Fibroblast of peridontal ligament (primary cell): Measurements from ENCODE around the gene PRPS1.
A peak's percentile ranks its signal among the peaks of the same experiment; 100 is the strongest.
"Not testable (repeated sequence)": the region's sequence is repeated elsewhere in the genome, so short reads cannot be mapped to it uniquely, and the experiment has no call there.

Experiments used
- DNase-seq: peaks from one replicate; pipeline ENCODE4 v3.0.0-alpha.2; 2010; ENCODE audit errors: extremely low read depth

Gene PRPS1

GRCh38 chrX:107675365-107675654, 47.0 kb downstream of the PRPS1 start:
- no peak for DNase-seq

DNA sequence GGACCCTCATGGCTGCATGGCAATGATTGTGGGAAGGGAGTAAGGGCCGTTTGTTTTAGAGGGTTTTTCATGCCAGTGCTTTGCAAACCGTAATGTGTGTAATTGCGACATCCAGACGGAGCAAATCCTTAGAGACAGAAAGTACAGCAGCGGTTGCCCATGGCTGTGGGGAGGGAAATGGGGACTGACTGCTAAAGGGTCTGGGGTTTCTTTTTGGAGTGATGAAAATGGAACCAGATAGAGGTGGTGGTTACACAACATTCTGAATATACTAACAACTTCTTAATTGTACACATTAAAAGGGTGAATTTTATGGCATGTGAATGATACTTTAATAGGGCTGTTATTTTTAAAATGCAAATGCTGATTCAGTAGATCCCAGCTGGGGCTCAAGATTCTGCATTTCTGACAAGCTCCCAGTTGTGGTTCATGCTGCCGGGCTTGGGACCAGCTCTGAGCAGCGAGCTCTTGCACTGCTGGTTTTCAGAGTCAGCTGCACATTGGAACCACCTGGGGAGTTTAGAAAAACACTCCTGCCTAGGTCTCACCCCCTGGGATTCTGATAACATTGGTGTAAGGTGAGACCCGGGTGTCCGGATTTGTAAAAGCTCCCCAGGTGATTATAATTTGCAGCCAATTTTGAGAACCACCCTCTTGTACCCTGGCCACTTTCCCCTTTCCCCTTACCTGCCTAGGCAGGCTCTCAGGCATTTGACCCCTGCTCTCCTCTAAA, 47.7 kb downstream of the PRPS1 start:
- peak; percentile 55 for DNase-seq

- peak; percentile 79 for DNase-seq
Measured at GRCh38 chrX:107676559-107677378, 48.5 kb downstream of the PRPS1 start.

GRCh38 chrX:107677501-107677901, 49.2 kb downstream of the PRPS1 start:
- no peak for DNase-seq

- no peak for DNase-seq
Measured at GRCh38 chrX:107677909-107678308, 49.6 kb downstream of the PRPS1 start.

DNA sequence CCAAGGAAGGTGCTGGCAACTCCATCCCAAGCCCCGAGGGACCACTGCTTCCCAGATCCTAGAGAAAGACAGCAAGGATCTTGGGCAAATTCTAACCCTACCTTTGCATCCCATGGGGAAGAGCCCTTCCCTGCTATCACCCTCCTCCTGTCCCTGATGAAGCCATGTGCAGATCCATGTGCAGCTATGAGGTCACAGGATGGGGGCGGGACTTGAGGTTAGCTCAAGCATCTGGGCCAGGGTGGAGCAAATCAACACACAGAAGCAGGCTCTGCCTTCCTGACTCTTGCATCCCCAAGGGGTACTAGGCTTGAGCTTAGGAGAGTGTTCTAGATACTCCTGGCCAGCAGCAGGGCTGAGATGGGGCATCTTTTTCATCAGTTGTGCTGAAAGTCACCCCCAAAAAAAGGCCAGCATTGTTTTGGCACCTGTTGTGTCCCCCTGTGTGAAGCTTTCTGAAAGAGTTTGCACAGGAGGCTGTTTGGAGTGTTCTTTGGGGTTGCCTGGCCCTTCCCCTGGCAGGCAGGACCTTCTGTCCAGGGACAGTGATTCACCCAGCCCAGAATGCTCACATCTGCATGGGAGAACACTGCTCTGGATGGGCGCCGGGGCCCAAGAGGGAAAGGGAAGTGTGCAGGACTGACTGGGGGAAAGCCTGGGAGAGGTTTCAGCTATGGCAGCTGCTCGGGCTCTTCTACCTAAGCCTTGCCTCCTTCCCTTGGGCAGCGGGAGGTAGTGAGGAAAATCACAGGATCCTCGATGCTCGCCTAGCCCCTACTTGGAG, 50.8 kb downstream of the PRPS1 start:
- DNase-seq, result peak; percentile 62

DNA sequence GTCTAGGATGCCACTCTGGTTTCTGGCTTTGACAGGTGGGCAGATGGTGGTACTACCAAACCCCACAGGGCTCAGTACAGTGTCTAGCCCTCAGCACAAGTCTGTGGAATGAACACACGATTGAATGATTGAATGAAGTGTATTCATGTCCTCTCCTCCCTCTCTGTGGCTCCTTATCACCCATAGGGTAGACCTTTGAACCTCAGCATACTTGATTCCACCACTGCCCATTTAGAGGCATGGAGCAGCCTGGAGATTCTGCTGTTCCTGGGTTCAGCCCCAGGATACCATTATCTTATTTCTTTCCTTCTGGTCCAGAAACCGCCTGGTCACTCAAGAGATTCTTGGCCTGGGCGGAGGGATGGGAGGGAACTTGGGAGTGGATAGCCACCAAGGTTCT, 53.9 kb downstream of the PRPS1 start:
- DNase-seq, result no peak

DNA sequence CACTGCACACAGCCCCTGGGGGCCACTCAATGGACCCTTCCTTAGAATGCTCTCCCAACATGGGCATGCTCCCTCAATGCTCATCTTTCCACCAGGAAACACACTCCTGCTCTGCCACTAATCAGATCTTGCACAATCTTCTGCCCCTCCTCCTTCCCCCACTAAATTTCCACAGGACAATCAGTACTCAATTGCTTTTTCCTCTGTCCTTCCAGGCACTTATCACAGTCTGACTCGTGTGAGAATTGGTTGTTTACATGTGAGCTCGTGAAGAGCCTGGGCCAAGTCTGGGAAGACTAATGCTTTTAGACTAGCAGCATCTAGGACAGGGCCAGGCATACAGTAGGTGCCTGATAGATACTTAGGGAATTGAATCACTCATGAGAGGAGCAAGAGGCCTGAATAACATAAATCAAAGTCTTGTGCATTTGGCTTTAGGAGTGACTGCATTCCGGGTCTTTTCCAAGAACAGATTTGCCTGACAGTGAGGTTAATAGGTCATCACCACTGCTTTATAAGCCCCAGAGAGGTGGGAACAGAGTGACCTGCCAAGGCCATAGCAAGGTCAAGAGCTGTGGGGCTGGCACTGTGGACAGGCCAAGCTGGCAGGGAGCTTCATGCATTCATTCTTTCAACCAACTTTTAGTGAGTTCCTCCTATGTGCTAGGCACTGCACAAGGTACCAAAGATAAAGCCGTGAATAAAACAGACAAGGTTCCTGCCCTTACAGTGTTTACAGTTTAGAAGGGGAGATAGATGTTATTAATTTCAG, 55.0 kb downstream of the PRPS1 start:
- no peak for DNase-seq

- no peak for DNase-seq
Measured at GRCh38 chrX:107683931-107684330, 55.6 kb downstream of the PRPS1 start.

DNA sequence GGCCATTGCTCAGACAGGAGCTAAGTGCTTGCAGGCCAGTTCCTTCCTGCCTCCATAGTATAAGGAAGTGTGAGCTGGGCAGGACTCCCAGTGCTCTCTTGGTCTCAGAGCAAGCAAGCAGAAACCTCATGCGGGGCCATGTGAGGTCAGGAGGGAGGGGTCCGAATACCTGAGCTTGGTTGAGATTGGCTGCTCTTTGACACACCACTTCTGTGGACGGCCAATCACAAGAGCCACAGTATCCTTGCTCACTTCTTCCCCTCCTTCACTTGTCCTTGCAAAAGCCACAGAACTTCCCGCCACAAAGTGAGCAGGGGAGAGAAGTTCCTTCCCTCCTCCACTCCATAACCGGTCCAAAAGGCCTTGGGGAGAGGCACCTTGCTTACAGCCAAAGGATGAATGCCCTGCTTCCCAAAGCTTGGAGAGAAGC, 56.7 kb downstream of the PRPS1 start:
- DNase-seq, result no peak

- not testable (repeated sequence) for DNase-seq
Measured at GRCh38 chrX:107685586-107685985, 57.3 kb downstream of the PRPS1 start.

- no peak for DNase-seq
Measured at GRCh38 chrX:107686026-107686425, 57.7 kb downstream of the PRPS1 start.

- no peak for DNase-seq
Measured at GRCh38 chrX:107686792-107687191, 58.5 kb downstream of the PRPS1 start.

- DNase-seq, result no peak
Measured at GRCh38 chrX:107687445-107687844, 59.1 kb downstream of the PRPS1 start.

GRCh38 chrX:107691024-107691448, 62.7 kb downstream of the PRPS1 start:
- no peak for DNase-seq

DNA sequence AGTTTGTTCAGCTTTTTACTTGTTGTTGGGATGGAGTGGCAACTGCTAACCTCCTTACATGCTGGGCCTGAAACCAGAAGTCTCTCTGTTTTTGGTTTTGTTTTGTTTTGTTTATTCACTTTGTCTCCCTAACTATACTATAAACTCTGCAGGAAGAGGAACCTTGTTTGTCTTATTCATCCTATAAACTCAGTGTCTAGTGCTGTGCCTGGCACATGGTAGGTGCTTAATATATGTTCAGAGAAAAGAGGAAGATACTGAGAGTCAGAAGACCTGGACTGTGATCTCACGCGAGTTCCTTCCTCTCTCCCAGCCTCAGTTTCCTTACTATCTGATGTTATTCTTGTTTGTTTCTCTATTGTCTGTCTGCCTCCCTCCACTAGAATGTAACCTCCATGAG, 71.3 kb downstream of the PRPS1 start:
- DNase-seq, result no peak

DNA sequence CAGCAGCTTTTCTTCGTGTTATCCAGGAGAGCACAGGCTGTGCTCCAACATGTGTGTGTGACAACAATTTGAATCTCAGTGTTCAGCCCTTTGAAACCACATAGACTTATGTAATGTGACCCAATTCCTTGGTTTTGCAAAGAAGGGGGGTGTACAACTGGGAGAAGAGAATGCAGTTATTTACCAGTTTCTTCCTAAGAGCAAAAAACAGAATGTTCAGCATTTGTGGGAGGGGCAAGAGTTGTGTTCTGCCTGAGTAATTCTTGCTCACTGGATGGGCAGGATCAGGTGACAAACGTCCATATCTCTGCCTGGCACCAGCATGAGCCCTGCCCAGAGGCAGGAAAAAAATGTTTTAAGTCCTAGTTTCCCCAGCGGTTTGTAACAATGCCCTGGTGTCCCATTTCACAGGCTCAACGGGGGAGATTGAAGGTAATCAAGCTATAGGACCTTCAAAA, 72.0 kb downstream of the PRPS1 start:
- DNase-seq, result no peak
